Pulmonary artery endothelial cell (primary cell): ENCODE measurements around the gene PNLDC1. TPM values are rescaled to one million over a fixed set of nuclear protein-coding genes. Genes with fewer than 3 reads are reported as not detected.
"Not testable (repeated sequence)": the region's sequence is repeated elsewhere in the genome, so short reads cannot be mapped to it uniquely, and the experiment has no call there.

ENCODE experiments used
- DNase-seq: peaks from one replicate; pipeline ENCODE4 v3.0.0-alpha.2; 2011; ENCODE audit warnings: low read depth, low spot score
- total RNA-seq: library from RNA; depleted of rRNA; stranded (reverse); fragments of >200 nt; gene quantifications from 2 replicates; pipeline ENCODE4 v1.2.3, GENCODE V29; 2014

PNLDC1 gene
- total RNA-seq, 1 donor from 2014 or later: not detected

GRCh38 chr6:159817951-159818739, 18.1 kb downstream of the PNLDC1 start:
- DNase-seq: no peak

- no peak for DNase-seq
Observed at GRCh38 chr6:159819098-159819497, 19.0 kb downstream of the PNLDC1 start.

DNA sequence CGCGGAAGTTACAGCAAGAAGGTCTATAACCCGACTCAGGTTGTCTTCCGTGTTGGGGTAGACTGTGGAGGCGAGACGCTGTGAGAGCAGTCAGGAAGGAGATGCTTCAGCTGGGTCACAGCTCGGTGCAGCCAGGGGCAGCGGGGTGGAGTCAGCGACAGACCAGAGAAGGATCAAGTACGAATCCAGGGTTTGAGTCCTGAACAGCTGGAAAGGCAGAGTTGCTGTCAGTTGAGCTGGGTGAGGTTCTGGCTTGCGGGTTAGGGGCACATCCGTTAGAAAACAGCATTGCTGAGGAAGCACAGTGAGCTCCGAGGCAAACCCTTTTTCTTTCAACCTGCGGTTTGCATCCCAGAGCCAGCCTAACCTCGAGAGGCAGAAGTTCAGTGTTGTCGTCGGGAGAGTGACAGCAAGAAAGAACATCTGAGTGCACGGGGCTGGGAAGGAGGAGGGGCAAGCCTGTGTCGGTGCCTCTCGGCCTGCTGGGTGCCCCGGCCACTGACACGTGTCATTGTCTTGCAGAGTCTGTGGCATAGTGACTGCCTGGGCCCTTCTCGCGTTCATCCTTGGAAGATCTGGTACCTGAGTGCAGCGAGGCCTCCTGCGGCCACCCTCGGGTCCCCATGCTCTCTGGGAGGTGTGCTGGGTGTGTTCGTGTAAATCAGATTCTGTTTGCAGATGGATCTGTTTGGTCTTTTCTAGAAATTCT, 20.0 kb downstream of the PNLDC1 start:
- no peak for DNase-seq

GRCh38 chr6:159821122-159821521, 21.0 kb downstream of the PNLDC1 start:
- no peak for DNase-seq

DNA sequence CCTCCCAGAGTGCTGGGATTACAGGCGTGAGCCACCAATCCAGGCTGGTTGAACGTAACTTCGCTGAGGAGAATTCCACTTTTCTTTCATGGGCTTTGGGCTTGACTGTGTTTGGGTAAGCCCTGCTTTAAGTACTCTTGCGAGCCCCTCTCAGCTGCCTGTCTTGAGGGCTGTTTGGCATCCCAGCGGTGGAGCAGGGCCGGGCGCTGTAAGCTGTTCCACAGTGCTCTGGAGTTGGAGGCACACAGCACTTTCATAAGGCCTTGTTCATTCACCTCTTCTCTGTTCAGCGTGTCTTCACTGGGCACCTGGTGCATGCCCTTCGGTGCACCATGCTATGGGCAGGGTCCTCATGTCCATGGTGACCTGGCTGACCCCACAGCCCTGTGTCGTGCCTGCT, 21.6 kb downstream of the PNLDC1 start:
- no peak for DNase-seq

- no peak for DNase-seq
Observed at GRCh38 chr6:159823953-159824352, 23.9 kb downstream of the PNLDC1 start.

DNA sequence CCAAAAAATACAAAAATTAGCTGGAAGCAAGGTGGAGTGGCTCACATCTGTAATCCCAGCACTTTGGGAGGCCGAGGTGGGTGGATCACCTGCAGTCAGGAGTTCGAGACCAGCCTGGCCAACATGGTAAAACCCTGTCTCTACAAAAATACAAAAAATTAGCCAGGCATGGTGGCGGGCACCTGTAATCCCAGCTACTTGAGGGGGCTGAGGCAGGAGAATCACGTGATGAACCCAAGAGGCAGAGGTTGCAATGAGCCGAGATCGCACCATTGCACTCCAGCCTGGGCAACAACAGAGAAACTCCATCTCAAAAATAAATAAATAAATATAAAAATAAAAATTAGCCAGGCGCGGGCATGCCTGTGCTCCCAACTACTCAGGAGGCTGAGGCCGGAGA, 24.6 kb downstream of the PNLDC1 start:
- DNase-seq: not testable (repeated sequence)

DNA sequence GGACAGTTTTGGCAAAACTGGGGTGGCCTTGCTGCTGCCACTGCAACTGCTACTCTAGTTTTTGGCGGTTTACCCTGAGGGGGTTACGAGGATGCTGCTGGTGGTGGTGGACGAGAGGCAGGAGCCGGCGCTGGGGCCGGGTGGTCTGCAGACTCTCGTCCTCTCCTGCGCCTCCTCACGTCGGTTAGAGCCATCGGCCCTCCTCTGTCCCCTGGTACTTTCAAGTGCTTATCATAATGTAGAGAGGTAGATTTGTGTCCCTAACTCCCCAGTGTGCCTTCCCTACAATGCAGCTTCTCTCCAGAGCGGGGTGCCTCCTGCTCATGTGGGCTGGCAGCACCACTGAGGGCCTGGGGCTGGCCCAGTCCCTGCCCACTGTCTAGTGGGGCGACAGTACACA, 25.9 kb downstream of the PNLDC1 start:
- no peak for DNase-seq

GRCh38 chr6:159826968-159827647, 27.0 kb downstream of the PNLDC1 start:
- DNase-seq: no peak

GRCh38 chr6:159828074-159828473, 28.0 kb downstream of the PNLDC1 start:
- no peak for DNase-seq

GRCh38 chr6:159829526-159829925, 29.4 kb downstream of the PNLDC1 start:
- no peak for DNase-seq

DNA sequence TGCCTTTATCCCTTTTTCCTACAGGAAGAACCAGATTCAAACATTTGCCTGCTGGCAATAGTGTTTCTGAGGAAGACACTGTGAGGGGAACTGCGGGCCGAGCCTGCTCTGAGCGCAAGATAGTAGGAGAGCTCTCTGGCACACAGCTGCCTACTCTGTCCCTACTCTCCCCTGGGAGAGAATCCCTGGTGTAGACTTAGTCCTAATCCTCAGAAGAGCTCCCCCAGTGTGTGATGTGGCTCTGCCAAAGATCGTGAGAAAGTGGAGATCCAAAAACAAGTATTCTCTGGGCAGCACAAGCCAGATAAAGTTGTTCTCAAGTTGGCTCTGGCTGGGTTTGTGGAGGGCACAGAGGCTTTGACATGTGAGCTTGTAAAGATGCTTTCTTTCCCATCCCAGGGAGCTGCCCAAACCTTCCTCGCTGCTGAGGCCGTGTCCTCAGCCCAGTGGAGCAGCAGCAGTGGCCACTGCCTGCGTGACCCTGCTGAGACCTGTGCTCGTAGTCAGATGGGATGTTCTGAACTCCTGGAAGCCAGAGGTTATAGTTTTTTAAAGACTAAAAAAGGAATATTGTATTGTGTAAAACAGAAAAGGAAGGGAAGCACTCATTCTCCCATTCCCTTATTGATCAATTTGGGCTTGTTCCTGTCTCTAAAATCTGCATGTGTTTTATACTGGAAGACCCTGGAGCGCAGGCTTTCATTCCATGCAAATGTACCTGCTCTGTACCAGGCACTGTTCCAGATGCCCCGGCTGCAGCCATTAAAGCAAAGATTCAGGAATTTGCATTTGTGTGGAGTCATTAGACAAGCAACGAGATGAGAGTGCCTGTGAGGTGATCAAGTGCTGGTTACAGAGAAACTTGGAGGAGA, 30.7 kb downstream of the PNLDC1 start:
- no peak for DNase-seq

DNA sequence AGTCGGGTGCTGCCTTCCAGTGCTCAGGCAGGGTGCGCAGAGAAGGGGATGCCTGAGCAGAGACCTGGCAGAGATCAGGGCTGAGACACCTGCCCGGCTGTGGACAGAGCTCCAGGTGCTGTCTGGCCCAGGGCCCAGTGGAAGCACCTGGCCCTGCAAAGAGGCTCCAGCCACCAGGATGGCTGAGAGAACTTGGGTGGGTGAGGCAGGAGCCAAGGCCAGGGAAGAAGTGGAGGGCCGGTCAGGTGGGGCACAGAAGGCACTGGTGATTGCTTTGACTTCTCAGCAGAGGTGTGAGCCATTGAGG, 31.2 kb downstream of the PNLDC1 start:
- DNase-seq: no peak

DNA sequence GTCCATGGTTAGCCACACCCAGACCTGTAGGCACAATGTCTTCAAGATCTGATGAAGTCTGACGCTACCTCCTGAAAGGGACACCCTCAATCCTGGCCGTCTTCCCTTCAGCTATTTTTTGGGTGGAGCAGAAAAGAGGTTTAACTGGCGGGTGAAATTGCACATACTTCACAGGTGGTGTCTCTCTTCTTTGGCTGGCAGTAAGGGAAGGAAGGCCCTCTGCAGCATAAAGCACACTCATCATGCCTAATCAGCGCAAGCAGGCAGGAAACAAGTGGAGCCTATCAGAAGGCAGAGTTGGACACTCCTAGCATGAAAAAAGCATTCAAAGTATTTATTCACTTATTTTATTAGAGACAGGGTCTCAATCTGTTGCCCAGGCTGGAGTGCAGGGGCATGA, 32.9 kb downstream of the PNLDC1 start:
- no peak for DNase-seq

GRCh38 chr6:159833556-159833955, 33.5 kb downstream of the PNLDC1 start:
- DNase-seq: no peak

DNA sequence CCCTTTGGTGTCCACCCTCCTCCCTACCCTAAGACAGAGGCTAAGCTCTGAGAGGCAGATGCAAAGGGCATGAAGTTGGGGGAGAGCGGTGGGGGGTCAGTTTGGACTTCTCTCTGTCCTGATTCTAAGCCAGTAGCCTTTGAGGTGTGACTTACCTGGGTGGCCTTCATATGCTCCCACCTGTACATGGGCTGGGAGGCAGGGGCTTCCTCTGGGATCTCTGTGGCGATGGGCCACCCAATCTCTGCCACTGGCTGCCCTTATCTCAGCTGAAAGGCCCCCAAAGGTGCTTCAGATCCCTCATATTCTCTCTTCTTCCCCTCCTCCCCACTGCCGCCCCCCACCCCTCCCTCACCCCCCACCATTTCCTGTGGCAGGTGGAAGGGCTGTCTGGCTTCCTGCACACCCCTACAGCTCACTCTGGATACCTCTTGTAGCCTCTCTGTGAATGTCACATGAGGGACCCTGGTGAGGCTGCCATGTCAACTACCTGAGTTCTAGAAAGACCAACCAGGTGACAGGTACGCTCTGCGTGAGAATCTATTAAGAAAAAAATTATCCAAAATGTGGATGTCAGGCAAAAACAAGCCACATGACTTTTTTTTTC, 34.0 kb downstream of the PNLDC1 start:
- DNase-seq: no peak

DNA sequence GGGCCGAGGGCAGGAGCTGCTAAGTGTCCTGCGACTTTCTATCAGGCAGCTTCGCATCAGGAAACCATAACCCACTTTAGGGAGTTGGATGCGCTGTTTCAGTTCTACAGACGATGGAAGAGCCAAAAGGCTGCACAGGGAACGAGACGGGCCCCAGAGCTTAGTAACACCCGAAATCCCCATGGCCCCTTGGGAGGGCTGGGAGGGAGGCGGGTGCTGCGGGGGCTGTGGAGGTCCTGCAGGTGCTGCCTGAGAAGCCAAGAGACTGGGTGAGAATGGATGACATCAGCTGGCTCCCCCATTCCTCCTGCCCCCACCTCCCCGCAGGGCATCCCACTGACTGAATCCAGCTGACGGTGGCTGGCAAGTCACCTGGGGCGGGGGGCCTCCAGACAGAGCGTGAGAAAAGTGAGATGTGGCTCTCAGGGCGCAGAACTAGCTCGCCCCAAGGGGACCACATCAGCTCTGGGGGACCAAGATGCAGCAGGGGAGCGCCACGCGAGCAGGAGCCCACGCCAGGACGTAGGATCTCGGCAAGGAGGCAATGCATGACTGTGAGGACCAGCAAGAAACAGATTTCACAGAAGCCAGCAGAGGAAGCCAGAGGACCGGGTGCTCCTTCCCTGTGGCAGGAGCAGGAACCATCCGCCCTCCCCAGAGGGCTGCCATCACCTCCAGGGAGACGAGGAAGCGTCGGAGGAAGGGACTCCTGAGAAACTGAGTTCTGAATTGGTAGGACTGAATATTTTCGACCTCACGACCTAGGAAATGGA, 36.8 kb downstream of the PNLDC1 start:
- no peak for DNase-seq

DNA sequence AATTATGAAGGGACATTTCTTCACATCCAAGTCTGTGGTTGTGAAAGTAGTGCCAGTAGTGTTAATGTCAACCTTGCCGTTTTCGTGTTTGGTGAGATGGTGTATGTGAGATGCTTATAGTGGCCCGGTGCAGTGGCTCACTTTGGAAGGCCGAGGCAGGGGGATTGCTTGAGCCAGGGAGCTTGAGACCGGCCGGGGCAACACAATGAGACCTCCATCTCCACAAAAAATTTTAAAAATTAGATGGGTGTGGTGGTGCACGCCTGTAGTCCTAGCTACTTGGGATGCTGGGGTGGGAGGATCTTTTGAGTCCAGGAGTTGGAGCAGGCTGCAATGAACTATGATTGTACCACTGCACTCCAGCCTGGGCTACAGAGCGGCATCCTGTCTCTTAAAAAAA, 37.4 kb downstream of the PNLDC1 start:
- no peak for DNase-seq

- DNase-seq: no peak
Observed at GRCh38 chr6:159838020-159838744, 38.1 kb downstream of the PNLDC1 start.

GRCh38 chr6:159842035-159842434, 42.0 kb downstream of the PNLDC1 start:
- no peak for DNase-seq
